Suprapubic skin (tissue), 3 donors: ENCODE measurements around the gene TNNT2.

Experiments
- POLR2A ChIP-seq, 2 donors: fragments of 450-650 bp; IDR thresholded peaks; one replicate each; pipeline ENCODE4 v1.6.1; 2017; ENCODE audit warnings: antibody characterized with exemption in 2 of 2, mild to moderate bottlenecking in 2 of 2, moderate library complexity in 2 of 2
- TF ChIP-seq, protein P1 (sequence below), 2 donors: fragments of 200-600 bp in 1 of 2; fragments of 450-650 bp in 1 of 2; sonication (generic) in 1 of 2; IDR thresholded peaks; one replicate each; pipeline ENCODE4 v1.5.1; 2016 to 2019; ENCODE audit warnings: antibody characterized with exemption in 2 of 2, mild to moderate bottlenecking in 1 of 2, moderate library complexity in 1 of 2

DNA sequence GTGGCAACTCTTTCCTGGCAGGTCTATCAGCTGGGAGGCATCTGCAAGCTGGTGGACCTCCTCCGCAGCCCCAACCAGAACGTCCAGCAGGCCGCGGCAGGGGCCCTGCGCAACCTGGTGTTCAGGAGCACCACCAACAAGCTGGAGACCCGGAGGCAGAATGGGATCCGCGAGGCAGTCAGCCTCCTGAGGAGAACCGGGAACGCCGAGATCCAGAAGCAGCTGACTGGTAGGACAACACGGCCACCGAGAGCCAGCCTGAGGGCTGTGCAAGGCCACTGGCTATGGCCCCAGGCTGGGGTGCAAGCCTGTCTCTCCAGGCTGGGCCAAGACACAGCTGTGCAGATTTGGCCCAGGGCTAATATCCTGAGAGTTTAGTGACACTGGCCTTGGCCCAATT is 59.9 kb downstream of the TNNT2 start:
- TF ChIP-seq POLR2A (IDR thresholded peaks at IDR 0.05): no peak
- TF ChIP-seq, protein P1, sequence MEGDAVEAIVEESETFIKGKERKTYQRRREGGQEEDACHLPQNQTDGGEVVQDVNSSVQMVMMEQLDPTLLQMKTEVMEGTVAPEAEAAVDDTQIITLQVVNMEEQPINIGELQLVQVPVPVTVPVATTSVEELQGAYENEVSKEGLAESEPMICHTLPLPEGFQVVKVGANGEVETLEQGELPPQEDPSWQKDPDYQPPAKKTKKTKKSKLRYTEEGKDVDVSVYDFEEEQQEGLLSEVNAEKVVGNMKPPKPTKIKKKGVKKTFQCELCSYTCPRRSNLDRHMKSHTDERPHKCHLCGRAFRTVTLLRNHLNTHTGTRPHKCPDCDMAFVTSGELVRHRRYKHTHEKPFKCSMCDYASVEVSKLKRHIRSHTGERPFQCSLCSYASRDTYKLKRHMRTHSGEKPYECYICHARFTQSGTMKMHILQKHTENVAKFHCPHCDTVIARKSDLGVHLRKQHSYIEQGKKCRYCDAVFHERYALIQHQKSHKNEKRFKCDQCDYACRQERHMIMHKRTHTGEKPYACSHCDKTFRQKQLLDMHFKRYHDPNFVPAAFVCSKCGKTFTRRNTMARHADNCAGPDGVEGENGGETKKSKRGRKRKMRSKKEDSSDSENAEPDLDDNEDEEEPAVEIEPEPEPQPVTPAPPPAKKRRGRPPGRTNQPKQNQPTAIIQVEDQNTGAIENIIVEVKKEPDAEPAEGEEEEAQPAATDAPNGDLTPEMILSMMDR (IDR thresholded peaks at IDR 0.05): no peak
